NCI-H2227 (cell line): Measurements from ENCODE around the gene BSPRY.
A peak's percentile ranks its signal among the peaks of the same experiment; 100 is the strongest.

Experiments
- DNase-seq: peaks from one replicate; lab custom pipeline; 2025; ENCODE audit not compliant: unreplicated experiment; lab: John Stamatoyannopoulos, UW

The BSPRY gene

DNA sequence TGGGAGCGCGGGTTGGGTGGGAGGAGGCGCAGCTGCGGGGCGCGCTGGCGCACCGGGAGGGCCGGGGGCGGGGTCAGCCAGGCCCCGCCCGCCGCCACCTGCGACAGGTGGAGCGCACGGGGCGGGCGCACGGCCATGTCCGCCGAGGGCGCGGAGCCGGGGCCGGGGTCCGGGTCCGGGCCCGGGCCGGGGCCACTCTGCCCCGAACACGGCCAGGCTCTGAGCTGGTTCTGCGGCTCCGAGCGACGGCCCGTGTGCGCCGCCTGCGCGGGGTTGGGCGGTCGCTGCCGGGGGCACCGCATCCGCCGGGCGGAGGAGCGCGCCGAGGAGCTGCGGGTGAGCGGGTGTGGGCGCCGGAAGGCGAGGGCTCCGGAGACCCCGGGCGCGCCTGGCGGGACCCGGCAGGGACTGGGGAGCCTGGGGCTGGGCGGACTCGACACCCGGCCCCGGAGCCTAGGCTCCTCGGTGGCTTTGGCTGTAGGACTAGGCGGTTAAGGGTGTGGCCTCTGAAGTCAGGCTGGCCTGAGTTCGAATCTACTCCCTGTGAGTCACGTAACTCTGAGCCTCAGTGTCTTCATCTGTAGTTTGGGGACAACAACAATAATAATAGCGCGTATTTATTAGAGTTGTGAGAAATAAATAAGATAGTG, at the start of gene BSPRY:
TSS of gene BSPRY (plus strand) at position 97 of the 650 bp plus-strand sequence. CDS start at position 136, 39 bp downstream.
- DNase-seq, result peak; percentile 26

DNA sequence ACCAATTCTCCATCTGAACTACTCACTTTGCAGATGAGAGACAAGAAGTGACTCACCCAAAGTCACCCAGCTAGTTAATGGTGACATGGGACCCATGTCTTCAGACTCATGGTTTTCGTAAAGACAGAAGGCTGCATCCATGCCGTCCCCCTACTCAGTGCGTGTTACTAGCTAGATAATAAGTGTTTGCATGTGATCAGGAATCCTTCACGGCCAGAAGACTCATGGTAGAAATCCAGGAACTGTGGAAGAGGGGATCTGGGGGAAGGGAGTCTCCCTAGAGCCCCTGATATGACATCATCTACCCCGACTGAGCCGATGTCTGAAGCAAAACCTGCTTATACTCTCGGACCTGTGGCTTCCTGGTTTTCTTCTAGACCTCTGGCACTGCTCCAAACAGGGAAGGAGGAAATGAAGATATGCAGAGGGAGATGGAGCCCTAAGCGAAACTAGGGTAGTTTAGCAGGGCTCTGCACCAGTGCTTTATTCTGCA, 49.5 kb upstream of the BSPRY start:
- DNase-seq, result no peak

DNA sequence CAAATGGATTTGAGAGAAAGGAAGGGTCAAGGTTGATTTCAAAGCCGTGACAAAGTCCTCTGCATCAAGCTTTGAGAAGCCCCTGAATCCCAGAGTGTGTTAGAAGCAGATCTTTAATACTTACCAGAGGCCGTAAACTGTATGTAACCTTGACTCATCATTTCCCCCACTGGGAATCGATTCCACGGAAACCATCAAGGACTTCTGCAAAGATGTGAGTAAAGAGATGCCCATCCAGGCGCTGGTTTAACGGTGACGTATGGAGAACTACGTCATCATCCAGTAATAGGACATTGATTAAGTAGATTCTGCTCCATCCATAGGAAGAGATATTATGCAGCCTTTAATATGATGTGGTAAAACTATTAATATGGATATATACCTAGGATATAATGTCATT, 47.8 kb upstream of the BSPRY start:
- DNase-seq, result no peak

DNA sequence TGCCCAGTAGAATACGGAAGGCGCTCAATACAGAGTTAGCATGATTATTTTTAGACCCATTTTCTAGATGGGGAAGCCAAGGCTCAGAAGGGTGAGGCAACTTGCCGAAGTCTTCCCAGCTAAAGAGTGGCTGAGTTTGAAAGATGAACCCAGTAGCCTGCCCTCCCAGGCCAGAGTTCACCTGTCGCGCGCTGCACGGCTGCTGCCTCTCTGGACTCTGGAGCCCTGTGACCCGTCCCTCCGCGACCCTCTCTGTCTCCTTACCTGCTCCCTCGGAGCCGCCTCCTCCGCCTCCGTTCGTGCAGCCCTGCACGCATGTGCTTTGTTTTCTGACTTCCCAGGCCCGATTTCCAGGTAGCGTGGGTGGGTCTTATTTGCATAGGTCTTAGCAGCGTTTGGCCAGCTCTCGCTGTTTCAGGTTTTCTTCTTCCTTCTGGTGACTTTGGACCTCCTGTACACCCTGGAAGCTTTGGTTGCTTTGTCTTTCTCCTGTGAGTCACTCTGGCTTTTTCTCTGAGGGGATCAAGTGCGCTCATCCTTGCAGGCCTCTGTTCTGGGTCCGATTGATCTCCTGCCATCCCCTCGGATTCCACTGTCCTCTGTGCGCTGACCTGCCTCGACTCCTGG, 46.4 kb upstream of the BSPRY start, which contains the start of gene RNF183:
TSS of gene RNF183 (minus strand) at position 585 of the 627 bp plus-strand sequence. CDS start 5,192 bp downstream, outside the sequence.
- no peak for DNase-seq

DNA sequence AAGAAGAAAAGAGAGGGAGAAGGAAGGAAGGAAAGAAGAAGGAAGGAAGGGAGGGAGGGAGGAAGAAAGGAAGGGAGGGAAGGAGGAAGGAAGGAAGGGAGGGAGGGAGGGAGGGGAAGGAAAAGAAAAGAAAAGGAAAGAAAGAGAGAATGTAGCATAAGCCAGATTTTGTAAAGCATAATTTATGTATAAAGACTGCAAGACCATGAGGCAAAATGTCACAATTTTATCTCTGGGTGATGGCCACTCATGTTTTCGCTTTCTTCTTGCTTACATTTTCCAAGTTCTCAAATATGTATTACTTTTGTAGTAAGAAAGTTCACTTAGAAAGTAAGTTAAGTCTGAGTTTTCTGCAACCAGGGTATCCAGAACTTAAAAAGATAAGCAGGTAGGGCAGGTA, 42.8 kb upstream of the BSPRY start:
- DNase-seq, result no peak

DNA sequence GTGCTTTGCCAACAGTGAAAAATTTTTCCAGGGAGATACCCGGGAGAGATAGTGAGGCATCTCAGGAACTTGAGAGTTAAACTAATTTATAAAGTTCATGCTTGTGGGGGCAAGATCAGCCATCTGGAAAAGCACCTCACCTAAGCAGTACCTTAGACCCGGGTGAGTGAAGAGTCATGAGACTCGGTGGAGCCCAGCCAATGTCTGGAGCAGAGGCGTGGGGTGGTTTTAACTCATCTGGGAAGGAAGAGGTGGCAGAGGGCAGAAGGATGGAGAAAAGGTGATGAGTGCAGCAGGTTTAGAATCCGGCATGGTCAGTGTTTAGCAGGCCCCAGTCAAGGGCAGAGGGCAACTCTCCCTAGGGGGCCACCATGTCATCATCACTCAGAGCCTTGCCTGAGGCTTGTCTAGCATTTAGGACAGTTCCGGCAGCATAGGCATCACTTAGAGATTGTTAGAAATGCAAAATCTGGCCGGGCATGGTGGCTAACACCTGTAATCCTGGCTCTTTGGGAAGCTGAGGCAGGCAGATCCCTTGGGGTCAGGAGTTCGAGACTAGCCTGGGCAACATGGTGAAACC, 41.9 kb upstream of the BSPRY start:
- no peak for DNase-seq

DNA sequence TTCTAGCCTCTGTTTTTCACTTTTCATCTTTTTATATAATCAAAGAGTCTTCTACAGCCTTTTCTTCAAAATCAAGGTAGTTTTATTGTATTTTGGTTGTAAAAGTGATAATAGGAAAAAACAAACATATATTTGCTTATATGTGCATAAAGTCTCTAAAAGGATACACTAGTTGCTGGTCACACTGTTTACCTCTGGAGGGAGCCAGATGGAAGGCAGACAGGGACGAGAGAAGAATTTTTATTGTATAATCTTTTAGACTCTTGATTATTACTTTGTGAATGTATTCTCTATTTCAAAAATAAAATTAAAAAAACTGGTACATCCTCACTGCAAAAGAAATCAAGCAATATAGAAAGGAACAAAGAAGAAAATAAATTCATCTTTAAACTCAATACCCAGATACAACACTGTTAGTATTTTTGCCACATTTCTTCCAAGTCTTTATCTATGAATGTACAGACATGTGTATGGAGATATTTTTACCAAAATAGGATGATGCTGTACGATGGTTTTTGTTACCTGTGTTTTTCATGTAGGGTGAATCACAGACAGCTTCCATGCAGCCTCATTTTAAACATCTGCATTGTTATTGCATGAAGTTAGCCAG, 40.0 kb upstream of the BSPRY start:
- DNase-seq, result peak; percentile 26

DNA sequence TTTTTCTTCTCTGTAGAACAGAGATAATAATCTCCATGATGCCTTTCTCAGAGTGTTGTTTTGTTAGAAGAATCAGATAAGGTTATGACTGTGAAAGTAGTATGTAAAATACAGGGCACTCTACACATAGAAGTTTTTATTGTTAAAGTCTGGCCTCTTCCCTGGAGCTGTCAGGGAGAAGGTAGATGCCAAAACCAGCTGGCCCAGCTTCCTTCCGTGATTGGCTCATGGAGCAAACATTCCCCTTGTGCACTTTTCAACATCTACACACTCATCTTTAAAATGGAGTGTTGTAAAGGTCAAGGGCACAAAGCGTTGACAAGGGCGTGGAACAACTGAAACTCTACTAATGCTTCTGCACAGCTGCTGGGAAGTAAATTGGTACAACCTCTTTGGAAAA, 38.8 kb upstream of the BSPRY start:
- DNase-seq, result no peak

DNA sequence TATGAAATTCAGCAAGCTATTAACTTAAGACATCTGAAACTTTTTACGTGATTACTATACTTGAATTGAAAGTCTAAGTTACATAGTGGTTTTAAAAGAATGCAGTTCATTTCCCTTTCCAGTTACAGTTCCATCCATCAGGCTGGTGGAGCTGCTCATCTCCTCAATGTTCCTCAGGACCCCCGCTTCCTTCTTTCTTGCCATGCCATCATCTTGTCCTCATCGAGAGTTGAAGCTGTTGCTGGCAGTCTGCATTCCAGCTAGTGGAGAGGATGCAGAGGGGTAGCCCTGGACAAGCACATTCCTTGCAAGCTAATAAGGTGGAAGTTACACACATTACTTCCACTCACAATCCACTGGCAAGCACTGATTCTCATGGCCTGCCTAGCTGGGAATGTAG, 37.4 kb upstream of the BSPRY start:
- no peak for DNase-seq

DNA sequence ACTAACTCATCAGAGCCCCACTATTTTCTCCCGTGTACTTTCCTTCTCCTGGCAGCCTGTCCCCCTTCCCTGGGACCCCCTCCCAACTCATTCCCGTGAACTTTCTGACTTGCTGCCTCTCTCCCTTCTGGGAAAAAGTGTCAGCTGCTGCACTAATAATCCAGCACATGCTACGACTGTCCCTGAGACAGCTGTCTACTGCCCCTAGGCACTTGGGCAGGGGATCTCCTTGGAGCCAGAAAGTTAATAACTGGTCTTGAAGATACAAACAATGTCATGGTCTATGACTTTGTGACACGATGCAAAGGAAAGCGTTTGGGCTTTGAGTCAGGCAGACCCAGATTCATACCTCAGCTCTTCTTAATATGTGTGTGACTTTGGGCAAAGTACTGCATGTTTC, 36.1 kb upstream of the BSPRY start:
- DNase-seq, result no peak

DNA sequence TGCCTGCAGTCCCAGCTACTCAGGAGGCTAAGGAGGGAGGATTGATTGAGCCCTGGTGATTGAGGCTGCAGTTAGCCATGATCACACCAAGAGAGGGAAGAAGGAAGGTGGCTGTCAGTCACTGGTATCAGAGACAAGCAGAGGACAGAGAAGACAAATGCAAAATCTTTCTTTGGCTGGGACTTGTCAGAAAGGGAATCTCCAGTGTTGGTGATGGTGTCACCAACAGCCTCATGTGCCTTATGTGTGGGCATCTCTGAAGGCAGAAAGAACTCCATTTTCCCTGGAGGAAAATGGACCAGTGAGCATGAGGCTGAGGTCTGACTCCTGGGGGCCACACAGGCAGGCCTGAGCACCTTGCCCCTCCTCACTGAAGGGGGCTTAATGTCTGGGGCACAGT, 34.1 kb upstream of the BSPRY start:
- no peak for DNase-seq

DNA sequence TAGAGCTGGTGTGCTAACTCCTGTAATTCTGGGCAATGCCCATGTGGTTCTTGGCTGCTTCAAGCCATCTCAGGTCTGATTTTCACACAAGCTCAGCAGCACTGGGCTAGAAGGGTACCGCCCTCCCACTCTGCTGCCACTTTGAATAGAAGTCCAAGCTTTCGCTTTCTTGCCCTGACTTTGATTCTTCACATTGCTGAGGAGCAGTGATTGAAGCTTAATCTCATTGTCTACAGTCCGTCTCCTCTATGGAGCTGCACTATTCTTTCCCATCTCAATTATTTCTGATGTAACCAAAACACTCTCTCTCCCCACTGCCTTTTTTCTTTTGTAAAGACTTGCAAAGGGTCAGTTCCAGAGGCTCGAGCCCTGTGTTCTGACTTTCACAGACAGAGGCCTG, 33.3 kb upstream of the BSPRY start:
- DNase-seq, result no peak

DNA sequence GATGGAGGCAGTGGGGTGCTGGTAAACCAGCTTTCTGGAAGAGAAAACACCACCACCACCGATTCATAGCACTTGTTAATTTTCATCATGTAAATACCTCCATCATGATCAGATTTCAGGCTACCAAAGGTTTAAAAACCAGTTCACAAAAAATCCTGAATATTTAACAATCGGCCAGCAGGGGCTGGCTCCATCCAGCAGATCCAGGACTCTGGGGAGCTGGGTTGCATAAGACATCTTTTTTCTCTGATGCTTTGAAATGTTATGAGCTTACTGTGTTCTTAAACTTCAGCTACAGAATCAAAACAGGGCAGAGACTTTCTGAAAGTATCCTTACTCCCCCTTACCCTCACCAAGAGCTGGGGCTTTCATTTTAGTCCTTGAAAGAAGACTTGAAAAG, 31.6 kb upstream of the BSPRY start:
- DNase-seq, result no peak

DNA sequence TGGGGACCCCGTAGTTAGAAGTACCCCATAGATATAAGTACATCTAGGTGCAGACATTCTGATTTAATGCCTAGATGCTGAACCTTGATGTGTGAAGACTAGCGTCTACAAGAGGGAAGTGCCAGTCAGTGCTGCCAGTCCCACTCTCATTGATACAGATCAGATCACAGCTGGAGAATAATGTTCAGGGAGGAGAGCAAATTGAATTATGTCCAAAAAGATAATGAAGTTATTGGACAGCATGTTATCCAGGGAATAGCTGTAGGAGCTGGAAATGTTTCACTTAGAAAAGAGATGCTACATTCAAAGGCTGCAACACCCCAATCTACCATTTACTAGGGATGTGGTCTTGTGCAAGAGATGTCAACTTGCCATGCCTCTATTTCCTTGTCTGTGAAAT, 30.3 kb upstream of the BSPRY start:
- no peak for DNase-seq

DNA sequence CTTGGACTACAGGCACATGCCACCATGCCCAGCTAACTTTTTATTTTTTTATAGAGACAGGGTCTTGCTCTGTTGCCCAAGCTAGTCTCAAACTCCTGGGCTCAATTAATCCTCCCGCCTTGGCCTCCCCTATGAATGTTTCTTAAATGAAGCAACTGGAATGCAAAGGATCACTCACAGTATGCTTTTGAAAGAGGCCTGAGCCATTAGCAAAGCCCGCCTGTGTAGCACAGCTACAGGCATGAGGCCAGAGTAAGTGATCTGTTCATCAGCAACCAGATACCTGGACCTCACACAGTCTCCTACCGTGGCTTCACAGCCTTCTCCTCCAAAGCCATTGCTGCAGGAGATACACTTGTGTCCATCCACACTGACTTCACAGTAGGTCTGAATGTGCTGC, 29.3 kb upstream of the BSPRY start:
- no peak for DNase-seq

DNA sequence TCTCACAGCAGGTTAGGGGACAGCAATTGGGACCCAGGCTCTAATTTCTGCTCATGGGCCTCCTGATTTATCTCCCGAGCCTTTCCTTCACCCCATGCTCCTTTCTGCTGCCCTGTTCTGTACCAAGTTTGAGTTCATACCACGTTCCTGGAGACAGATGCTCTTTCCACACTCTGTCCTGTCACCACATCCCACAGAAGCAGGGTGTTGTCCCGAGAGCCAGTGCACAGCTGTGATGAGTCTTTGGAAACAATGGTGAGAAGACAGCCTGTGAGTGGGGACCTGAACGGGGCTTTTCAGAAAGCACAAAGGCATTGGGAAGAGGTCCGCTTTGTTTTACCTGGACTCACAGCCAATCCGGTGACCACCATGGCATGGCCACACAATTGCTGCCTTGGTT, 26.7 kb upstream of the BSPRY start:
- DNase-seq, result no peak

DNA sequence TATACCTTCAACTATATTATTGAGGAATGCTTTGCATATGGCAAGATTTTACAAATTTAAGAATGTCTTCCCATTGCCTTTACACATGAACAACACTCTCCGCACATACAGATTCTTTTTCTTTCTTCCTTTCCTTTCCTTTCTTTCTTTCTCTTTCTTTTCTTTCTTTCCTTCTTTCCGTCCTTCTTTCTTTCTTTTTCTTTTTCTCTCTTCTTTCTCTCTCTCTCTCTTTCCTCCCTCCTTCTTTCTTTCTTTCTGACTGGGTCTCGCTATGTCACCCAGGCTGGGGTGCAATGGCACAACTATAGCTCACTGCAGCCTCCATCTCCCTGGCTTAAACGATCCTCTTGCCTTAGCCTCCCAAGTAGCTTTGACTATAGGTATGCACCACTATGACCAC, 23.1 kb upstream of the BSPRY start:
- DNase-seq, result no peak

DNA sequence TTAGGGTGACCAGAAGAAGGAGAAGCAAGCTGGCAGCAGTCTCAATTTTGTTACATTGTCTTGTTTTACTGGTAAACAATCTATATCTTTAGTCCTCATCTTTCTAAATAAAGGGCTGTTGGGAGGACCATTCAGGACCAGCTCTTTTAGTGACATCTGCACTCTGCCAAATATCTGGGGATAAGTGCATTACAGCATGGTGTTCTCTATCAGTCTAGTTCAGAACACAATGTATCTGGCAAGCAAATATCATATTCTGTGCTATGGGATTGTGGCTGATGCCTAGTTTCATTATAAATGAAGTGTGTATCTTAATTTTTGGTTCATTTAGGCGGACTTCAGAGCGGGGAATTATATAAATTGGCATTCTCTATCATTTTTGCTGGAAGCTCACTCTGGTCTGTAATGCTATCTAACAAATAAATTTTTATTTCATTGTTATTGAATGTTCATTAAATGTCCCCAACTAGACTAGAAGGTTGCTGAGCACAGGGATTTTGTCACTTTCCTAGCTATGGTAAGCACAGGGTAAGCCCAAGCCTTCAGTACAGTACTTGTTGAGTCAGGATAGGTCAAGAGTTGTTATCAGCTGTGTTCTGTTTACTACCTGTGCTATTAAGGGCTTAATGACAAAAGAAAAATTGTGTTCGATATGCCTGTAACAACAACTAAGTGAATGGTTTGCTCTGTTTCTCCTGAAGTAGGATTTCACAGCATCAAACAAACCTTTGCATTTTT, 21.1 kb upstream of the BSPRY start:
- DNase-seq, result no peak

DNA sequence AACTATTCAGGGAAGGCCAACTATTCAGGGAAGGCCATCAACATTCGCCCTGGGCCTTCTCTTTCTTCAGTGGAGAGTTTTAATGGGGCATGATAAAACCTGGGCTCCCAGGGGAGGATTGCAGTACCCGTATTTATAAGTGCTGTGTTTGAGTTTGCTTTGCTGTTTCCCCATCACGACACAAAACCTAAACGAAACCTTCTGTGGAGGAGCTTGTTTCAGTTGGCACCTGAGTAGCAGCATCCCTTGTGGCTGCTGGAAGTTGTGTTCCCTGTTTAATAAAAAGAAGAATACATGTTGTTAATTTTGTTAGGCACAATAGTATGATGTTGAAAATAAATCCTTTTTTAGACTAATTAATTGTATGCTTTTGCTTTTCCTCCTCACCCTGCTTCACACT, 17.6 kb upstream of the BSPRY start:
- no peak for DNase-seq

DNA sequence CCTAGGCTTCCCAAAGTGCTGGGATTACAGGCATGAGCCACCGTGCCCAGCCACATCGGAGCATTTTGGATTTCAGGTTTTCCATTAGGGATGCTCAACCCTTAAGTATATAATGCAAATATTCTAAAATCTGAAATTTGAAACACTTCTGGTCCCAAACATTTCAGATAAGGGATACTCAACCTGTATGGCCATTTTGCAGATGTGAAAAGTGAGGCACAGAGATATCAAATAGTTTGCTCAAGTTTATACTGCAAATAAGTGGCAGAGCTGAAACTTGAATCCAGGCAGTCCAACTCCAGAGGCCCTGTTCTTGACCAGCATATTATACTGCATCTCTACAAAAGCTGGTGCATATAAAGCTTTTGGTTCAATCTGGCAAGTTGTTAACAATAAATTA, 11.6 kb upstream of the BSPRY start:
- DNase-seq, result no peak

DNA sequence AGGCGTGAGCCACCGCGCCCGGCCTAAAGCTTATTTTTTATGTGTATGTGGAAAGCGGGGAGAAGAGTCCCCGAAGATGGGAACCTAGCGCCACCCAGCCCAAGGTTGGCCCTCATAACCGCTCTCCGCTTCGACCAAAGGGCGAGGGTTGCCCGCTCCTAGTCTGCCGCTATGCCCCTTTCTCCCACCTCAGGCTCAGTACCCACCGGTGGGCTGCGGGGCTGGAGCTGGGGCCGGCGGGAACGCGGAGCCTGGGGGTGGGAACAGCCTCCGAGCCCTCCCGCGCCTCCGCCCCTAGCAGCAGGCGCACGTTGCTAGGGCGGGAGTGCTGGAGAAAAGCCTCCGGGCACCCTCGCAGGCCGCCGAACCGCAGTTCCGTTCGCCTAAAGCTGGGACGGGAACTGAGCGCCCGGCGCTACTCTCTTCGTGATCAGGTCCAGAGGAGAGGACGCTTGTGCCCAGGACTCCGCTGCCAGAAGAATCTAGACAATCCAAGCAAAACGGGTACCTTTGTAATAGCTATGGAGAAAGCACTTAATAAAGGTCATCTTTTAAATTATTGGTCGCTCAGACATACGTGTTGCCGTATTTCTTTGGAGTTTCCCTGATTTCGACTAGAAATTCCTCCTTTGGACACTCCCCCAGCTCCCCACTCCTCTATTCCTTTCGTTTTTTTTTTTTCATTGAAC, 9.2 kb upstream of the BSPRY start, which contains the start of gene WDR31:
TSS of gene WDR31 (minus strand) at position 265 of the 689 bp plus-strand sequence. CDS start 8,253 bp downstream, outside the sequence.
- DNase-seq, result peak; percentile 91
